ENCODE measurements around the gene ST3GAL2. TPM values are rescaled to one million over a fixed set of nuclear protein-coding genes. Genes with fewer than 3 reads are reported as not detected.

Gene ST3GAL2
- total RNA-seq, 1 donor from 2014 or later, result 53.0 TPM

DNA sequence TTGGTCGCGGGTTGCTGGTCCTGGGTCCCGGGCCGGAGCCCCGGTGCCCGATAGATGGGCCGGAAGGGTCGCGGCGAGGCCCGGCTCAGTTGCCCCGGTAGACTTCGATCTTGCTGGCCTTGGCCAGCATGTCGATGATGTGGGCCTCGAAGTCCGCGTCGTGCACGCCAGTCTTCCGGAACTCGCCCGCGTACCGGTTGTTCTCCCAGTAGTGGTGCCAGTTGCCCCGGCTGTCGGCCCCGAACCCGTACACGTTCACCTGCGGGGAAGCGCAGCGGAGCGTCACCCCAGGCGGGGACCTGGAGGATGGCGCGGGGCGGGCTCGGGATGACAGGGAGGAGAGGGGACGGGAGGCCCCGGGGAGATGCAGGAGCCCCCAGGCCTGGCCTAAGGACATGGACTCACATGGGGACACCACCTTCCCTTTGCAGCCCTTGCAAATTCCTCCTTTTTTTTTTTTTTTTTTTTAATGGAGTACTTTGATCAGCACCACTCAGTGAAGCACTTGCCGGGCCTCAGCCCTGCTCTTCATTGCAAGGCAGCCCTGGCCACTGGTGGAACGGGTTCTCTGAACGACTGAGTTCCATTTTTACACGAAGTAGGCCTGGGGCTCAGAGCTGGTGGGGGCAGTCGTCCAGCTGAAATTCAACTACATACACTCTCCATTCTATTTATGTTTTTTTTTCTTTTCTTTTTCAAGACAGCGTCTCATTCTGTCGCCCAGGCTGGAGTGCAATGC, 57.1 kb downstream of the ST3GAL2 start:
- DNase-seq (ENCODE audit: low spot score in 2 of 2, unreplicated experiment in 2 of 2), result no peak
- H3K27ac Mint-ChIP-seq, result peak overlapping the region; percentile 96
- no peaks in the 10 kb centered on the region for H3K27me3 Mint-ChIP-seq (ENCODE audit: low read depth)
- H3K36me3 Mint-ChIP-seq, result peaks cover 10% of the 10 kb centered on the region
- H3K9me3 Mint-ChIP-seq, result no peaks in the 10 kb centered on the region
- peaks cover 11% of the 10 kb centered on the region for H3K4me1 Mint-ChIP-seq
- TF ChIP-seq, protein P1, sequence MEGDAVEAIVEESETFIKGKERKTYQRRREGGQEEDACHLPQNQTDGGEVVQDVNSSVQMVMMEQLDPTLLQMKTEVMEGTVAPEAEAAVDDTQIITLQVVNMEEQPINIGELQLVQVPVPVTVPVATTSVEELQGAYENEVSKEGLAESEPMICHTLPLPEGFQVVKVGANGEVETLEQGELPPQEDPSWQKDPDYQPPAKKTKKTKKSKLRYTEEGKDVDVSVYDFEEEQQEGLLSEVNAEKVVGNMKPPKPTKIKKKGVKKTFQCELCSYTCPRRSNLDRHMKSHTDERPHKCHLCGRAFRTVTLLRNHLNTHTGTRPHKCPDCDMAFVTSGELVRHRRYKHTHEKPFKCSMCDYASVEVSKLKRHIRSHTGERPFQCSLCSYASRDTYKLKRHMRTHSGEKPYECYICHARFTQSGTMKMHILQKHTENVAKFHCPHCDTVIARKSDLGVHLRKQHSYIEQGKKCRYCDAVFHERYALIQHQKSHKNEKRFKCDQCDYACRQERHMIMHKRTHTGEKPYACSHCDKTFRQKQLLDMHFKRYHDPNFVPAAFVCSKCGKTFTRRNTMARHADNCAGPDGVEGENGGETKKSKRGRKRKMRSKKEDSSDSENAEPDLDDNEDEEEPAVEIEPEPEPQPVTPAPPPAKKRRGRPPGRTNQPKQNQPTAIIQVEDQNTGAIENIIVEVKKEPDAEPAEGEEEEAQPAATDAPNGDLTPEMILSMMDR (IDR thresholded peaks at IDR 0.05; ENCODE audit: unreplicated experiment), result no peak
- H3K4me3 Mint-ChIP-seq, result peak overlapping the region; percentile 85

DNA sequence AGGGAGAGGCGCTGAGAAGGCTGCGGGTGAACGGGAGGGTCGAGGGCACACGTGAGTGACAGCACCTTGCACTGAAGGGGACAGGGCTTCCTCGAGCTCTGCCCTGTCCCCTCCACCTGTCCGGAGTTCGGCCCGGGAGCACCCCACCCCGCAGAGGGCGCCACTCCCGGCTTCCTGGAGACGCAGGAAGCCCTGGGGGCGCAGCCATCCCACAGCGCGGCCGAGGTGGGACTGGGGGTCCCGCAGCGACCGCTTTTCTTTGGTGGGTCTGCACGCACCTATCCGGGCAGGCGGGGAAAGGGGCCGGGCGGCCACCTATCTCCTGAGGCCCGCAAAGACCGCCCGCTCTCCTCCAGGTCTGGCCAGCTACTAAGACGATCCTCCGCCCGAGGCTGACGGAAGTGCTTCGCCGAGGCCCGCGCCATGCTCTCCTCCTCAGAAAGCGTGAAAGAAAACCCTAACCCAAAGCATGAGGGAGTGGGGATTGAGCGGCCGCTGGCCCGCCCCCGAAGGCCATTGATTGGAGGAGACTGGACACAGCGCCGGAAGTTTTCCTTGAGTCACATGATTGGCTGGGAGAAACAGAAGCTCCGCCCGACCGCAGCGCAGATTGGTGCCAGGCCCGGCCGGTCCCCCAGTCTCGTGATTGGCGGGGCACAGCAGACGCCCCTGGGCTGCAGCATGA, 57.8 kb downstream of the ST3GAL2 start:
- peaks cover 13% of the 10 kb centered on the region for H3K36me3 Mint-ChIP-seq
- H3K27me3 Mint-ChIP-seq (ENCODE audit: low read depth), result no peaks in the 10 kb centered on the region
- TF ChIP-seq, protein P1 (IDR thresholded peaks at IDR 0.05; ENCODE audit: unreplicated experiment), result no peak
- no peaks in the 10 kb centered on the region for H3K9me3 Mint-ChIP-seq
- H3K4me1 Mint-ChIP-seq, result peaks cover 11% of the 10 kb centered on the region
- peak; percentile 88 to 93 for DNase-seq (ENCODE audit: low spot score in 2 of 2, unreplicated experiment in 2 of 2)
- H3K27ac Mint-ChIP-seq, result peak overlapping the region; percentile 96
- H3K4me3 Mint-ChIP-seq, result peak overlapping the region; percentile 85

DNA sequence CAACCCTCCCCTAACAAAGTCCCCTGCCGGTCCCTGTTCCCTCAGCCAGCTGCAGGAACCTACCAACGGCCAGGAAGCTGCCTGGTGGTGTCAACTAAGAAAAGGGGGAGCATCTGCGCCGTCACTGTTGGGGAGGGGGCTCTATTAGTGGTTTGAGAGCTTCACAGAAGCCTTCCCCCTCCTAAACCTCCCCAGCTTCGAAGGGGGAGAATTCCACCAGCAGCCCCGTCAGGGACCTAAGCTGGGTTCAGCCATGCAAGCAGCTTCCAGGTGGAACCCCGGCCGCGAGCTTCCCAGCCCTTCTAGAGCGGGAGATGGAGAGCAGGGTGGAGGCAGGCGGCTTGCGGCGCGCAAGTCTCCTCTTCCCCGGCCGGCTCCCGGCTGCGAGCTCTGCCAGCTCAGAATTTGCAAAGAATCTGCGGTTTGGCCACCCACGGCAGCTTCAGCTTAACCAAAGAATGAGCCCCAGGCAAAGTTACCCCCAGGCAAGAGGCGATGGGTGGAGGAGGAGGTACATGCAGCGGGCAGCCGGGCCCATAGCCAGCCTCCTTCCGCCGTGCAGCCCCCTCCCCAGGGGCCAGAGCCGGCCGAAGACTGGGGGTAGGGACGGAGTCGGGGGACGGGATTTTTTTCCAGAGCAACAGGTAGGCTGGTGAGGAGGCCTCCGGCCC, 58.5 kb downstream of the ST3GAL2 start:
- Mint-ChIP-seq H3K36me3 (peaks cover 15% of the 10 kb centered on the region), H3K4me3 (peak overlapping the region; percentile 85), H3K27ac (peak overlapping the region; percentile 96), H3K9me3 (no peaks in the 10 kb centered on the region), H3K27me3 (ENCODE audit: low read depth) (no peaks in the 10 kb centered on the region), H3K4me1 (peaks cover 11% of the 10 kb centered on the region)
- TF ChIP-seq, protein P1 (IDR thresholded peaks at IDR 0.05; ENCODE audit: unreplicated experiment), result no peak
- DNase-seq (ENCODE audit: low spot score in 2 of 2, unreplicated experiment in 2 of 2), result peak; percentile 57 to 80

DNA sequence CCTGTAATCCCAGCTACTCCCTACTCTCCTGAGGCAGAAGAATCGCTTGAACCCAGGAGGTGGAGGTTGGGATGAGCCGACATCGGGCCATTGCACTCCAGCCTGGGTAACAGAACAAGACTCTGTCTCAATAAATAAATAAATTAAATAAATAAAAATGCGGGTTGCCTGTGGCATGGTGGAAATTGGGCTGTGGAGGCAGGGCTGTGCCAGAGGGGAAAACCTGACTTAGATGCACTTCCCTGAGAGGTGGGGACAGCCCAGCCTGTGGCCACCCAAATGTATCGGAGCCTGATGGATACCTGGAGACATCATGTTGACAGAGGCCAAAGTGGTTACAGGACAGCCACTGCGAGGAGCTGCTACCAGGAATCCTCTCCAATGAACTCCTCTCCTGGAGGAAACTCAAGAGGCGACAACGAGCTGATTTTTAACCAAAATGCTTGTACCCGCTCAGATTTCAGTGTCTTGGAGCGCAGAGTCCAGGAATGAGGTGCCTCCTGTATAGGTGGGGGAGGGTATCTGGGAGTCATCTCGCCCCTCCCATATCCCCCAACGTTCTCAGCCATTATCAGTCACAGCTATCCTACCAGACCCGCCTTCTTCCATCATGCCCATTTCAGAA, 59.9 kb downstream of the ST3GAL2 start:
- Mint-ChIP-seq H3K36me3 (peaks cover 15% of the 10 kb centered on the region), H3K4me3 (peak overlapping the region; percentile 85), H3K27me3 (ENCODE audit: low read depth) (no peaks in the 10 kb centered on the region), H3K4me1 (peaks cover 11% of the 10 kb centered on the region), H3K27ac (peak overlapping the region; percentile 61), H3K9me3 (no peaks in the 10 kb centered on the region)
- no peak for DNase-seq (ENCODE audit: low spot score in 2 of 2, unreplicated experiment in 2 of 2)
- TF ChIP-seq, protein P1 (IDR thresholded peaks at IDR 0.05; ENCODE audit: unreplicated experiment), result no peak

DNA sequence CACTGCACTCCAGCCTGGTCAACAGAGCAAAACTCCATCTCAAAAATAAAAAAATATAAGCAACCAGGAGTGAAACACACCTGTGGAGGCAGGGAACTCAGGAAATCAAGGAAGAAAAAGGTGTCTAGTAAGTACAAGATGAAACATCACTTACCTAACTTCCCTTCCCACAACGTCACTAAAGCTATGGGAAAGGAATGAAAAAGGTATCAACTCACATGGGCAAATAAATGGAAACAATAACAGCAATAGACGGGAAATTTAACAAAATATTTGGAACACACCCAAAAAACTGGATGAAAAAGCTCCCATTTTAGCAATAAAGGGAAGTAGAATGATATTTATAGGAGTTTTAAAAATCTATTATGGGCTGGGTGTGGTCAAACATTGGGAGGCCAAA, 61.1 kb downstream of the ST3GAL2 start:
- no peak for DNase-seq (ENCODE audit: low spot score in 2 of 2, unreplicated experiment in 2 of 2)
- TF ChIP-seq, protein P1 (IDR thresholded peaks at IDR 0.05; ENCODE audit: unreplicated experiment), result no peak
- H3K27ac Mint-ChIP-seq, result no peak overlapping the region
- no peaks in the 10 kb centered on the region for H3K9me3 Mint-ChIP-seq
- H3K36me3 Mint-ChIP-seq, result peaks cover 18% of the 10 kb centered on the region
- no peak overlapping the region for H3K4me3 Mint-ChIP-seq
- H3K27me3 Mint-ChIP-seq (ENCODE audit: low read depth), result no peaks in the 10 kb centered on the region
- peaks cover 11% of the 10 kb centered on the region for H3K4me1 Mint-ChIP-seq

Data from mesothelial cell of epicardium (in vitro differentiated cells).